Progenitor cell of endocrine pancreas (in vitro differentiated cells): ENCODE results near the gene AGPAT2. TPM values are rescaled to one million over a fixed set of nuclear protein-coding genes. Genes with fewer than 3 reads are reported as not detected.

Source experiments
- DNase-seq: peaks from one replicate; pipeline ENCODE4 v3.0.0; 2021; ENCODE audit warnings: low spot score; ENCODE audit not compliant: unreplicated experiment
- H3K27ac Mint-ChIP-seq: 2 replicates; pipeline ENCODE4 v1.8.0; 2021; ENCODE audit warnings: mild to moderate bottlenecking, moderate library complexity, mixed read lengths
- H3K27me3 Mint-ChIP-seq: 2 replicates; pipeline ENCODE4 v1.8.0; 2021; ENCODE audit warnings: mixed read lengths
- H3K36me3 Mint-ChIP-seq: 2 replicates; pipeline ENCODE4 v1.8.0; 2022; ENCODE audit warnings: mixed read lengths; ENCODE audit not compliant: insufficient read depth
- H3K4me1 Mint-ChIP-seq: 2 replicates; pipeline ENCODE4 v1.8.0; 2021; ENCODE audit warnings: low read depth, mixed read lengths
- H3K4me3 Mint-ChIP-seq: 2 replicates; pipeline ENCODE4 v1.8.0; 2021; ENCODE audit warnings: low read depth, mild to moderate bottlenecking, moderate library complexity, mixed read lengths
- H3K9me3 Mint-ChIP-seq: 2 replicates; pipeline ENCODE4 v1.8.0; 2021; ENCODE audit warnings: low read depth, mixed read lengths
- total RNA-seq: library from RNA; stranded (reverse); gene quantifications from 2 replicates; pipeline ENCODE4 v1.2.1, GENCODE V29; 2021
- TF ChIP-seq, protein P1 (sequence below): fragments of 200-600 bp; sonication (generic); IDR thresholded peaks from one replicate; pipeline ENCODE4 v1.5.0; 2021; ENCODE audit warnings: antibody characterized with exemption, mild to moderate bottlenecking; ENCODE audit not compliant: unreplicated experiment

AGPAT2 gene
- total RNA-seq, 1 donor from 2014 or later: 28.0 TPM

DNA sequence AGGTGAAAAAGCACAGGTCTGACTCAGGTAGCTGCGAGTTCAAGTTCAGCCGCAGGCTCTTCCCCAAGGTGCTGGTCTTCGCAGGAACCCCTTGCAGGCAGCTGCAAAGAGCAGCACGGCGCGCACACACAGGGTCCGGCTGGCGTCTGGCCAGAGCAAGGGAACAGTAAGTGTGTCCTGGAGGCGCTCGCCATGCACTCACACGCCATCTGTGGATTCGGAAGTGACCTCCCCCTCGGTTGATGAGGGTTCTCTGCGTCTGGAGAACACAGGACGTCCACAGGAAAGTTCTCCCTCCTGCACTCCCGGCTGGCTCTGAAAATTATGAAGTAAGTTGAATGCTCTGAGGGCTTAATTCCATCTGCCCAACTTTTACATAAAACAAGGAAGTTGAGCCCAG is 38.5 kb downstream of the AGPAT2 start:
- no peaks in the 10 kb centered on the region for H3K9me3 Mint-ChIP-seq
- no peak overlapping the region for H3K27ac Mint-ChIP-seq
- no peak for DNase-seq
- TF ChIP-seq, protein P1, sequence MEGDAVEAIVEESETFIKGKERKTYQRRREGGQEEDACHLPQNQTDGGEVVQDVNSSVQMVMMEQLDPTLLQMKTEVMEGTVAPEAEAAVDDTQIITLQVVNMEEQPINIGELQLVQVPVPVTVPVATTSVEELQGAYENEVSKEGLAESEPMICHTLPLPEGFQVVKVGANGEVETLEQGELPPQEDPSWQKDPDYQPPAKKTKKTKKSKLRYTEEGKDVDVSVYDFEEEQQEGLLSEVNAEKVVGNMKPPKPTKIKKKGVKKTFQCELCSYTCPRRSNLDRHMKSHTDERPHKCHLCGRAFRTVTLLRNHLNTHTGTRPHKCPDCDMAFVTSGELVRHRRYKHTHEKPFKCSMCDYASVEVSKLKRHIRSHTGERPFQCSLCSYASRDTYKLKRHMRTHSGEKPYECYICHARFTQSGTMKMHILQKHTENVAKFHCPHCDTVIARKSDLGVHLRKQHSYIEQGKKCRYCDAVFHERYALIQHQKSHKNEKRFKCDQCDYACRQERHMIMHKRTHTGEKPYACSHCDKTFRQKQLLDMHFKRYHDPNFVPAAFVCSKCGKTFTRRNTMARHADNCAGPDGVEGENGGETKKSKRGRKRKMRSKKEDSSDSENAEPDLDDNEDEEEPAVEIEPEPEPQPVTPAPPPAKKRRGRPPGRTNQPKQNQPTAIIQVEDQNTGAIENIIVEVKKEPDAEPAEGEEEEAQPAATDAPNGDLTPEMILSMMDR: no peak
- H3K36me3 Mint-ChIP-seq: no peaks in the 10 kb centered on the region
- H3K4me1 Mint-ChIP-seq: no peaks in the 10 kb centered on the region
- H3K4me3 Mint-ChIP-seq: no peak overlapping the region
- peaks cover 9% of the 10 kb centered on the region for H3K27me3 Mint-ChIP-seq

DNA sequence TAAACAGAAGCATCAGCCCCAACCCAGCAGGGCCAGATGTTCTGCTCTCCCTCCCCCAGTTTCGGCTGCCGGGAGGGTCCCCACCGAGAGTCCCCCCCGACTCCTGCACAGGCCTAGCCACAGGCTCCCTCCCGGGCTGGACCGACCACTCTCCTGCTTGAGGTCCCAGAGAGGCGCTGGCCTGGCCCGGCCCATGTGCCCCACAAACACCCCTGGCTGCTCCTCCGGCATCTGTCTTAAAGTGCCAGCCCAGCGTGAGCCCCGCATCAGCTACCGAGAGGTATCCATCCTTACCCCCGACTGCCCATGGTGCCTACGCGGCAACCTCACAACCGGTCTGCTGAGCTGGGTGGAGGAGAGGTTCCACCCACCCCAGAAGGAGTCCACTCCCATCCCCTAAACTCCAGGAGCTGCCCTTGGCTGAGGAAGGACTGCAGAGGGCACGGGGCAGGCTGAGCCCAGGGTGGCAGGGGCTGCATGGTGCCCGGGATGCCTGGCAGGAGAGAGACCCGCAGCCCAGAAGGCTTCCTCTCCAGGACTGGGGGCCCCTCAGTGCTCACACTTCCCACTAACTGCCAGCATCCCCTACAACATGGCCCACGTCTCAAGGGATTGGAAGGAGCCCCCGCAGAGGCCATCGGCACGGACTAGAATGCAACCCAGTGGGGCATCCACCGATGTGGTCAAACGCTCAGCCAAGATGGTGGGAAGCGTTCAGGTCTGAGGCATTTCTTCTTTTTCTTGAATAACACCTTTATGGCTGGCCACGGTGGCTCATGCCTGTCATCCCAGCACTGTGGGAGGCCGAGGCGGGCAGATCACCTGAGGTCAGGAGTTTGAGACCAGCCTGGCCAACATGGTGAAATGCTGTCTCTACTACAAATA is 40.2 kb downstream of the AGPAT2 start:
- Mint-ChIP-seq H3K4me3 (no peak overlapping the region), H3K27ac (no peak overlapping the region)

DNA sequence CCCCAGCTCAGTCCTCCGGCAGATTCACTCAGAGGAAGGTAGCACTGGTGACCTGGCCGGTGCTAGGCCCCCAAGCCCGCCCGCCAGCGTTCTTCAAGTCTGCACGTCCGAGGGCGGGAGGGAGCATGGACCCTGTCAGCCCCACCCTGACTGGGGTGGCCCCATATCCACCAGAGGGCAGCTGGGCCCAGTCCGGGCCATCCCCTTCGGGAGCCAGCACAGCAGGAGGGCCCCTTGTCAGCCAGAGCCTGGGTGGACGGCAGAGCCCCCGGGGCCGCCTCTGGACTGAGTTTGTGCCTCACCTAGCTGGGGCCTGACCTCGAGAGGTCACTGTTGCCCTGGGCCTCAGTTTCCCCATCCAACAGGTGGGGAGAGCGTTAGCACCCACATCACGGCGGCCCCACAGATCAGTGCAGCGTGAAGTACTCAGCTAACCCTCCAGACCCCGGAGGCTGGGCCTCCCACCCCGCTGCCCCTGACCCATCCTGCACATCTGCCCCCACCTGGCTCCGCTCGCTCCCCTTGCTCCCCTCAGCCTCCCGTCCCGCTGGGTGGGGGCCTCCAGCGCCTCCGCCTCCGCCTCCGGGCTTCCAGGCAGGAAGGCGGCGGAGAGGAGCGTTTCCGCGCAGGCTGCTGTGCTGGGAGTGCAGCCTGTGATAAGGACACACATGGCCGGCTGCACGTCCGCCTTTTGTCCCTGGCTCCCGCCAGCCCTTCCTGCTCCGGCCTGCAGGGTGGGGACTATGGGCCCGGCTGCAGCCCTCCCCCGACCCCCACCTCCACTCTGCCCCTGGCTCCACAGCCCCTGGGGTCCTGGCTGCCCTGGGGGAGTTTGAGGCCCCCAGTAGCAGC is 41.1 kb downstream of the AGPAT2 start:
- H3K9me3 Mint-ChIP-seq: no peaks in the 10 kb centered on the region
- no peaks in the 10 kb centered on the region for H3K36me3 Mint-ChIP-seq
- DNase-seq: no peak
- H3K4me1 Mint-ChIP-seq: no peaks in the 10 kb centered on the region
- H3K4me3 Mint-ChIP-seq: no peak overlapping the region
- H3K27ac Mint-ChIP-seq: no peak overlapping the region
- TF ChIP-seq, protein P1: no peak
- peaks cover 19% of the 10 kb centered on the region for H3K27me3 Mint-ChIP-seq

More for the DNA sequence above, 40.2 kb downstream of the AGPAT2 start:
- Mint-ChIP-seq H3K4me1 (no peaks in the 10 kb centered on the region), H3K9me3 (no peaks in the 10 kb centered on the region), H3K27me3 (peaks cover 19% of the 10 kb centered on the region), H3K36me3 (no peaks in the 10 kb centered on the region)
- TF ChIP-seq, protein P1: no peak
- DNase-seq: no peak

DNA sequence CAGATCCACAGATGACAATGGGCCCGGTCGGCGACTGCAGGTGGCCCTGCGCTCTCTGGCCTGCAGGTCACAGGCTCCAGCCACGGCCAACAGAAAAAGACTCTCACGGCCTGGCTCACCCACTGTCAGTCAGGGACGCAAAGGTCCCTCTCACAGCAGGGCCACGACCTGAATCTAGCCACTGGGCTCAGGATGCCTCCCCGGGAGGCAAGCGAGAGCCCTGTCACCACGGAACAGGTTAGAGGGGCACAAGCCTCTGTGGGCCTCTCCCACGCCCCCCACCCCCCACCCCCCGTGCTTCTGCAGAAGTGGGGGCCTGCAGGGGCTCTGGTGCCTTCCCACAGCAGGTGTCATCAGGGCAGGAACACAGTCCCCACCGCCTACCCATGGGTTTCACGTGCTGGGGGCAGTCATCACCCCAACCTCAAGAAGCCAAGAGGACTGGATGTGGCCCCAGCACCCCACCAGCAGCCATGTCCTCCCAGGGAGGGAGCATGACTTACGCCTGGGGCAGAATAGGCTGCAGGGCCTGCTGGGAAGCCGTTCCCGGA is 41.8 kb downstream of the AGPAT2 start:
- DNase-seq: no peak
- Mint-ChIP-seq H3K4me1 (no peaks in the 10 kb centered on the region), H3K4me3 (no peak overlapping the region), H3K27me3 (peaks cover 26% of the 10 kb centered on the region), H3K36me3 (no peaks in the 10 kb centered on the region), H3K9me3 (no peaks in the 10 kb centered on the region), H3K27ac (no peak overlapping the region)
- TF ChIP-seq, protein P1: no peak

DNA sequence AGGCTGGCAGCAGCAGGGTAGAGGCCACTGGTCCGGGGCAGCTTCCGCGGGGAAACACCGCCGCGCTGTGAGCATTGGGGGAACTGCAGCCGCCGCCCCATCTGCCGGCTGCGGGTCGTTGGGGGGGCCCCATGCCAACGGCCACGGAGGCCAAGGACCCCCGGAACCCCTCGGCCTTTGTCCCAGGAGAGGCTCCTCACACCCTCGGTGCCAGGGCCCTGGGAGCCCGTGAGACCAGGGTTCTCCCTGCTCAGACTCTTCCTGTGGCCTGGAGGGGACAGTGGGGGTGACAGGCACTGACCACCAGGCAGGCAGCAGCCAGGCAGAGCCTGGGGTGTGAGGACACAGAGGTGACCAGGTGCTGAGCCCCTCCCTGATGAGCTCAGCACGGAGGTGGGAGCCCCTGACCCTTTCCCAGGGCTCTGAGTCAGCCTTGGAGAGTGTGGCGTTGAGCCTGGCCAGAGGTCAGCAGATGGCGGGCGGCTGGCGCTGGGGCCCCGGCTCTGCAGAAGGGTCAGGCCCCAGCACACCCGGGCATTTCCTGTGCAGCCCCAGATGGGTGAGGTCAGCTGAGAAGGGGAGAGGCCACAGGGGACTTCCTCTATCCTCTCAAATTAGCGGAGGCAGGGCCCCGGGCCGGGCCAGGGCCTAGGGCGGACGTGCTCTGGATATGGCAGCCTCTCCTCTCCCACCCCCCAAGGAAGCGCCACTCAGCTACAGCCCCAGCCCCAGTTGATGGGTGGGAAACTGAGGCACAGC is 42.5 kb downstream of the AGPAT2 start:
- Mint-ChIP-seq H3K27ac (no peak overlapping the region), H3K4me1 (no peaks in the 10 kb centered on the region), H3K36me3 (no peaks in the 10 kb centered on the region), H3K9me3 (no peaks in the 10 kb centered on the region), H3K4me3 (no peak overlapping the region), H3K27me3 (peaks cover 32% of the 10 kb centered on the region)
- peak; percentile 58 for DNase-seq
- TF ChIP-seq, protein P1: peak; percentile 73
